Colonic mucosa (tissue), 4 donors: ENCODE data around the gene PTPRN2. TPM values are rescaled to one million over a fixed set of nuclear protein-coding genes. Genes with fewer than 3 reads are reported as not detected.

ENCODE experiments used
- DNase-seq: peaks from one replicate; pipeline ENCODE4 v3.0.0-alpha.2; 2020
- H3K27ac ChIP-seq: fragments of 200-600 bp; one replicate; pipeline ENCODE4 v1.8.0; 2021
- H3K27me3 ChIP-seq: fragments of 200-600 bp; one replicate; pipeline ENCODE4 v1.8.0; 2021
- H3K36me3 ChIP-seq: fragments of 200-600 bp; one replicate; pipeline ENCODE4 v1.8.0; 2021
- H3K4me1 ChIP-seq: fragments of 200-600 bp; one replicate; pipeline ENCODE4 v1.8.0; 2021; ENCODE audit warnings: mild to moderate bottlenecking
- H3K4me3 ChIP-seq: fragments of 200-600 bp; one replicate; pipeline ENCODE4 v1.8.0; 2021
- H3K9ac ChIP-seq, 2 donors: one replicate each; pipeline ENCODE4 v1.7.0; 2013; ENCODE audit warnings: control low read depth in 2 of 2, low read depth in 2 of 2, low read length in 2 of 2
- H3K9me3 ChIP-seq: fragments of 200-600 bp; one replicate; pipeline ENCODE4 v1.8.0; 2021
- intact Hi-C: fragments of 100-400 bp; cut with DNase I; formaldehyde crosslinking; loops from one replicate; pipeline ENCODE4 v1.14.1; 2022
- total RNA-seq, 2 donors: library from RNA; stranded (reverse); fragmentation: NEBNext Ultra II Directional in 1 of 2; extraction: Animal tissue kit (Norgen Biotek cat#: 25700) in 1 of 2; gene quantifications; one replicate each; pipeline ENCODE4 v1.2.1, GENCODE V29; 2021
- TF ChIP-seq, protein P1 (sequence below): fragments of 200-600 bp; IDR thresholded peaks from one replicate; pipeline ENCODE4 v1.8.0; 2022; ENCODE audit warnings: antibody characterized with exemption, mild to moderate bottlenecking
- donor health status: healthy.
- donor health status: DM: no; HTN: no; CAD: no.
- donor health status: DM: no; HTN: no; CAD: no.

PTPRN2 gene
- total RNA-seq, 2 donors from 2014 or later = 14.7 to 21.6 TPM

DNA sequence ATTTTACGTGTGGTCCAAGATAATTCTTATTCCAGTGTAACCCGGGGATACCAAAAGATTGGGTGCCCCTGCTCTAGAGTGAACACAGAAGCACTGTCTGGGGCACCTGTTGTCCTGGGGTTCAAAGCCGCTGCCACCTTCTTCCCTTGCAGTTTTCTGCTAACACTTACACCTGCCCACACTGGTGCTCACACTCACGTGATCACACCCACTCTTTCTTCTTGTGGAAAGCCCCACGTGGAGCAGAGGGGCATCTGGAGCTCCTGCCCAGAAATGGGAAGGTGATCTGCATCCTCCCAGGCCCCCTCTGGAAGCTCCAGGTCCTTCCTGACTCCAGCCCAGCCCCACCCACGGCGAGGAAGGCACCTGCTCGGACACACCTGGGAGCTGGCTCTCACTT, 42.9 kb downstream of the PTPRN2 start:
- intact Hi-C loops = no loop called here
- TF ChIP-seq, protein P1, sequence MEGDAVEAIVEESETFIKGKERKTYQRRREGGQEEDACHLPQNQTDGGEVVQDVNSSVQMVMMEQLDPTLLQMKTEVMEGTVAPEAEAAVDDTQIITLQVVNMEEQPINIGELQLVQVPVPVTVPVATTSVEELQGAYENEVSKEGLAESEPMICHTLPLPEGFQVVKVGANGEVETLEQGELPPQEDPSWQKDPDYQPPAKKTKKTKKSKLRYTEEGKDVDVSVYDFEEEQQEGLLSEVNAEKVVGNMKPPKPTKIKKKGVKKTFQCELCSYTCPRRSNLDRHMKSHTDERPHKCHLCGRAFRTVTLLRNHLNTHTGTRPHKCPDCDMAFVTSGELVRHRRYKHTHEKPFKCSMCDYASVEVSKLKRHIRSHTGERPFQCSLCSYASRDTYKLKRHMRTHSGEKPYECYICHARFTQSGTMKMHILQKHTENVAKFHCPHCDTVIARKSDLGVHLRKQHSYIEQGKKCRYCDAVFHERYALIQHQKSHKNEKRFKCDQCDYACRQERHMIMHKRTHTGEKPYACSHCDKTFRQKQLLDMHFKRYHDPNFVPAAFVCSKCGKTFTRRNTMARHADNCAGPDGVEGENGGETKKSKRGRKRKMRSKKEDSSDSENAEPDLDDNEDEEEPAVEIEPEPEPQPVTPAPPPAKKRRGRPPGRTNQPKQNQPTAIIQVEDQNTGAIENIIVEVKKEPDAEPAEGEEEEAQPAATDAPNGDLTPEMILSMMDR = no peak
- Histone ChIP-seq H3K4me3 (no peak overlapping the region), H3K9me3 (no peaks in the 10 kb centered on the region), H3K4me1 (no peaks in the 10 kb centered on the region), H3K27me3 (no peaks in the 10 kb centered on the region), H3K27ac (no peak overlapping the region), H3K36me3 (no peaks in the 10 kb centered on the region), H3K9ac (no peak overlapping the region)
- no peak for DNase-seq

GRCh38 chr7:158543840-158544239, 43.8 kb downstream of the PTPRN2 start:
- DNase-seq = no peak

GRCh38 chr7:158542651-158543566, 44.7 kb downstream of the PTPRN2 start:
- Histone ChIP-seq H3K27ac (no peak overlapping the region), H3K9ac (no peak overlapping the region), H3K36me3 (no peaks in the 10 kb centered on the region), H3K4me3 (no peak overlapping the region), H3K9me3 (no peaks in the 10 kb centered on the region), H3K27me3 (no peaks in the 10 kb centered on the region), H3K4me1 (no peaks in the 10 kb centered on the region)
- intact Hi-C loops = no loop called here
- TF ChIP-seq, protein P1 = no peak
- DNase-seq = no peak

More at GRCh38 chr7:158543840-158544239, 43.8 kb downstream of the PTPRN2 start:
- intact Hi-C loops = no loop called here
- no peak overlapping the region for H3K4me3 ChIP-seq
- no peaks in the 10 kb centered on the region for H3K9me3 ChIP-seq
- no peak overlapping the region for H3K9ac ChIP-seq
- H3K27ac ChIP-seq = no peak overlapping the region
- no peaks in the 10 kb centered on the region for H3K4me1 ChIP-seq
- H3K36me3 ChIP-seq = no peaks in the 10 kb centered on the region
- no peaks in the 10 kb centered on the region for H3K27me3 ChIP-seq
- TF ChIP-seq, protein P1 = no peak

DNA sequence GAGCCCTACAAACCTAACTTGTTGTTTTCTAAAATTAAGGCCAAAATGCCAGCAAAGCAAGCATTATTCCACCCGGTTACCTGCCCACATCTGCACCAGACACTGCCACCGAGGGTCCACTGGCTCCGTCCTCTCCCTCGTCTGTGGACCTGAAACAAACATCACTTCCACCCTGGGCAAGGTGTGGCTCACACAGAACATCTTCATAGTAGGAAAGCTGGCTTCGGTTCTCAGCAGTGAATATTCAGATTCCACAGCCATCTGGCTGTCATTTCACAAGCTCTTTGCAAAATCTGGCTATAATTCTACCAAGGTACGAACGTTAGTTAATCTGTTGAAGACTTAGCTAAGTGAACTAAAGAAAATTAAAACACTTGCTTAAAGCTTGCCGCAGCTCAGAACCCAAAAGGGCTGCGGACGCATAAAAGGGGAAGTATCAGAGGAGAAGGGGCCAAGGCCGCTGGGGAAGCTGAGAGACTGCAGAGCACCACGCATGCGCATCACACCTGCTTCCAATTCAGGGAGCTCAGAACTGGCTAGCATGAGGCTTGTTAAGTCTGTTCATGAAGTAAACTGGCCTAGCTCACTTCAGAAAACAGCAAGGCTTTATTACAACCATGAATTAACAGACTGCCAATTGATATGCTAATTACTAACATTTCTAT, 46.1 kb downstream of the PTPRN2 start:
- no peaks in the 10 kb centered on the region for H3K36me3 ChIP-seq
- no peak overlapping the region for H3K9ac ChIP-seq
- TF ChIP-seq, protein P1 = no peak
- no peak overlapping the region for H3K27ac ChIP-seq
- intact Hi-C loops = no loop called here
- H3K9me3 ChIP-seq = no peaks in the 10 kb centered on the region
- H3K4me3 ChIP-seq = no peak overlapping the region
- H3K27me3 ChIP-seq = no peaks in the 10 kb centered on the region
- DNase-seq = no peak
- no peaks in the 10 kb centered on the region for H3K4me1 ChIP-seq

GRCh38 chr7:158539711-158540146, 47.9 kb downstream of the PTPRN2 start:
- Histone ChIP-seq H3K27ac (no peak overlapping the region), H3K4me1 (no peaks in the 10 kb centered on the region), H3K36me3 (no peaks in the 10 kb centered on the region), H3K27me3 (no peaks in the 10 kb centered on the region), H3K4me3 (no peak overlapping the region), H3K9ac (no peak overlapping the region), H3K9me3 (no peaks in the 10 kb centered on the region)
- no peak for DNase-seq
- intact Hi-C loops = no loop called here
- TF ChIP-seq, protein P1 = no peak
